ENCODE data around the gene NEURL3.
"Not testable (repeated sequence)": the region's sequence is repeated elsewhere in the genome, so short reads cannot be mapped to it uniquely, and the experiment has no call there.

NEURL3 gene

DNA sequence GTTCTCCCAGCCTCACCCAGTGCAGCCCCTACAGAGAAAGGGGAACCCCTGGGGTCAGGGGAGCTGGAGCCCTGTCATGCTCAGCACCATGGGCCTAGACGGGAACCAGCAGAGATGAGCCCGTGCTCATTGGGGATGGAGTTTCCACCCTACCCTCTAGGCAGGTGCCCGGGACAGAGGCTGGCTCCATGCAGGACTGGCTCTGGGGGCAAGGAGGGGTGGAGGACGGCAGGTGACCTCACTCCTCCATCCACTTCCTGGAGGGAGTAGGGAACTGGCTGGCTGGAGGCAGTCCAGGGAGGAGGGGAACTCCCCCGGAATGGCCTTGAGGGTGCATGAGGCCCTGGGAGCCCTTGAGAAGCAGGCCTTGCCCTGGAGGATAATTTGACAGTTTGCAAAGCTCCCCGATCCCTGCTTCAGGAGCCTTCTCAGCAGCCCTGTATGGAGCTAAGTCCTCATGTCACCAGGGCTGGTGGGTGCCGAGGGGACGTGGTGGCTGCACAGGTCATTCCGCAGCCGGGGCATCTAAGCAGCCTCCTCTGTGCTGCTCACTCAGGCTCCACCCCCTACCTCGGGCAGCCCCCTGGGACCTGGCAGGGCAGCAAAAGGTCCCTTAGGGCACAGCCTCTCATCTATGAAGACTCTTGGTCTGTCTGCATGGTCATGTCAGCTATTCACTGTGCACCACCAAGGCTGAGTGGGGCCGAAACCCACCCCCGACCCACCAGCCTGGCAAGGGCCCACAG, 2.1 kb downstream of the NEURL3 start:
- no peaks in the 10 kb centered on the region for H3K79me2 ChIP-seq (ENCODE audit: control insufficient read depth, insufficient read depth, low read length, unreplicated experiment)
- H3K27me3 ChIP-seq (ENCODE audit: insufficient read depth, low read length) = peaks cover 23% of the 10 kb centered on the region
- peaks cover 17% of the 10 kb centered on the region for H3K4me1 ChIP-seq (ENCODE audit: control insufficient read depth, insufficient read depth, low read length, unreplicated experiment)
- no peaks in the 10 kb centered on the region for H3K36me3 ChIP-seq (ENCODE audit: insufficient read depth, low read length)
- no peak overlapping the region for H2AFZ ChIP-seq (ENCODE audit: low read length, unreplicated experiment)
- no peak overlapping the region for H3K27ac ChIP-seq (ENCODE audit: low read depth, low read length)
- H3K4me3 ChIP-seq (ENCODE audit: low read depth, low read length) = no peak overlapping the region

DNA sequence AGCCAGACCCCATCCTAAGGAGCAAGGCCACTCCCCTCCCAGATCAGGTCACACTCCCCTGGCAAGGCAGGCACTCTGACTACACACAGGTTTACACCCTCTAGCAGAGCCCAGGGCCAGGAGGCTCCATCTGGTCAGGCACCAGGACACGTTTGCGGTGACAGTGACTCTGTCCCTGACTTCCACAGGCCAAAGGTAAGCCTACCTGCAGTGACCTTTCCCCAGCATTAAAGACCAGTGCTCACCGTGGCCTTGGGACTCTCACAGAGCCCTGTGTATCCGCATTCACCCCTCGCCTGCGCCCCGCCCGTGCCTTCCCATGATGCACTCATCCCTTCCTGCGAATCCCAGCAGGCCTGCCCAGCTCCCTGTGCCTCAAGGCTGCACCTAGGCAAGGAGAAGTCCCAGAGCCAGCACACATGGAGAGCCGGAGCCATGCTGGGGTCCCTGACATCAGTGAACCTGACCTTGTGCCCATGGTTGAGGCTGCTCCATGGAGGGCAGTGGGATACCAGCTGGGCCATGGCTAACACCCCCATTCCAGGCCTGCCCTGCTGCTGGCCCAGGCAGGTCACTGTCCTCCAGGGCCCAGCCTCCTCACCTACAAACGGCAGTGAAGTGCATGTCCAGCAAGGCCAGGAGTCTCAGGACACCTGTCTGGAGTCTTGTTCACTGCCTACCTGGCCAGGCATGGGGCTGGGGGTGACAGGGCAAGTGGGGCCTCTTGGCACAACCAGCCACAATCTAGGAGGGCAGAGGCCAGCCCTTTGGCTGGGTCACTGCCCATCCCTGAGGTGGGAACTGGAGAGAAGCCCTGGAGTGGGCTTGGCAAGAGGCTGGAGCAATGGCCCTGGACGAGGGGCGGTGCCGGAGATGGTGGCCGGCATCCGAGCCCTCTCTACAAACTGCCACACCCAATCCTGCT, 3.0 kb downstream of the NEURL3 start:
- H3K4me3 ChIP-seq (ENCODE audit: low read depth, low read length) = no peak overlapping the region
- peaks cover 23% of the 10 kb centered on the region for H3K27me3 ChIP-seq (ENCODE audit: insufficient read depth, low read length)
- H3K27ac ChIP-seq (ENCODE audit: low read depth, low read length) = no peak overlapping the region
- H3K4me1 ChIP-seq (ENCODE audit: control insufficient read depth, insufficient read depth, low read length, unreplicated experiment) = peaks cover 17% of the 10 kb centered on the region
- H3K79me2 ChIP-seq (ENCODE audit: control insufficient read depth, insufficient read depth, low read length, unreplicated experiment) = no peaks in the 10 kb centered on the region
- H3K36me3 ChIP-seq (ENCODE audit: insufficient read depth, low read length) = no peaks in the 10 kb centered on the region
- H2AFZ ChIP-seq (ENCODE audit: low read length, unreplicated experiment) = no peak overlapping the region

DNA sequence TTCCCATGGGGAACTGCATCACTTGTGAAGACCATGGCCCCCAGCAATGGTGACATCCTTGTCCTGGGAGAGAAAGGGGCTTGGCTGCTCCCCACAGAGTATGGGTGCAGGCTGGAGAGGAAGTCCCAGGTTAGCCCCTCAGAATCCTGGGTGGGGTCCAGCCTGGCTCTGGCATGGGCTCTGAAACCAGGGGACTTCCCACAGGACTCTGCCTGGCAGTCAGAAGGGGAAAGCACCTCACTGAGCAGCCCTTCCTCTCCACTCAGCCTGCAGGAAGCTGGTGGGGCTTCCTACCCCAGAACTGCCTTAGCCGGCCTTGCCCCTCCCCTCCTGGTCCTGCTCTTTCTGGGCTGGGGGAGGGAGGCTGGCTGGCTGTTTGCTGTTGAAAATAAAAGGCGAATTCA, 3.7 kb downstream of the NEURL3 start:
- H3K27ac ChIP-seq (ENCODE audit: low read depth, low read length) = no peak overlapping the region
- H2AFZ ChIP-seq (ENCODE audit: low read length, unreplicated experiment) = no peak overlapping the region
- peaks cover 17% of the 10 kb centered on the region for H3K4me1 ChIP-seq (ENCODE audit: control insufficient read depth, insufficient read depth, low read length, unreplicated experiment)
- no peaks in the 10 kb centered on the region for H3K36me3 ChIP-seq (ENCODE audit: insufficient read depth, low read length)
- H3K4me3 ChIP-seq (ENCODE audit: low read depth, low read length) = no peak overlapping the region
- H3K79me2 ChIP-seq (ENCODE audit: control insufficient read depth, insufficient read depth, low read length, unreplicated experiment) = no peaks in the 10 kb centered on the region
- peaks cover 23% of the 10 kb centered on the region for H3K27me3 ChIP-seq (ENCODE audit: insufficient read depth, low read length)

DNA sequence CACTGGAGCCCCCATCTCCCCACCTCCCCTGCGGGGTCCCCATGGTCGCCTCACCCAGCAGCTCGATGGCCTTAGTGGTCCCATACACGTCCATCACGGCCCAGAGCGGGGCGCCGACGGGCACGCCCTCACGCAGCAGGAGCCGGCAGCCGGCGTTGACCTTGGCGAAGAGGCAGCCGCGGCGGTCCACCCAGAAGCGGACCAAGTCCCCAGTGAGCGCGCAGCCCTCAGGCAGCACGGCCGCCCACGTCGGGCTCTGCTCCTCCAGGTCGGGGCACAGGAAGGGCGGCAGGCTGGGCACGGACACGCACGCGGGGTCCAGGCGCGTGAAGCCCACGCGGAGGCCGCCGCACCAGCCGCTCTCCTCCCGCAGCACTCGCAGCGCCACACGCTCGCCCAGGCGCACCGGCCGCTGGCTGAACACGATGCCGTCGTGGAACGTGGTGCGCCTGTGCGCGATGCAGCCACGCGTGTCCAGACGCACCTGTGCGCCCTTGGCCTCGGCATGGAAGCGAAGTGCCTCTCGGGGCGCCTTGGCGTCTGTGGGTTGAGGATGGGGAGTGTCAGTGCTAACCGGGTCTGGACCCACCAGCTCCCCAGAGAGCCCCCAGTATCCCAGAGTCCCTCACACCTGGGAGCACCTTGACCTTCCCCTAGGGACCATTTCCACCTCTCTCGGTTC, 4.6 kb downstream of the NEURL3 start:
- Histone ChIP-seq H2AFZ (ENCODE audit: low read length, unreplicated experiment) (no peak overlapping the region), H3K27ac (ENCODE audit: low read depth, low read length) (no peak overlapping the region), H3K4me1 (ENCODE audit: control insufficient read depth, insufficient read depth, low read length, unreplicated experiment) (peaks cover 12% of the 10 kb centered on the region), H3K79me2 (ENCODE audit: control insufficient read depth, insufficient read depth, low read length, unreplicated experiment) (no peaks in the 10 kb centered on the region), H3K36me3 (ENCODE audit: insufficient read depth, low read length) (no peaks in the 10 kb centered on the region), H3K27me3 (ENCODE audit: insufficient read depth, low read length) (peaks cover 32% of the 10 kb centered on the region), H3K4me3 (ENCODE audit: low read depth, low read length) (no peak overlapping the region)

DNA sequence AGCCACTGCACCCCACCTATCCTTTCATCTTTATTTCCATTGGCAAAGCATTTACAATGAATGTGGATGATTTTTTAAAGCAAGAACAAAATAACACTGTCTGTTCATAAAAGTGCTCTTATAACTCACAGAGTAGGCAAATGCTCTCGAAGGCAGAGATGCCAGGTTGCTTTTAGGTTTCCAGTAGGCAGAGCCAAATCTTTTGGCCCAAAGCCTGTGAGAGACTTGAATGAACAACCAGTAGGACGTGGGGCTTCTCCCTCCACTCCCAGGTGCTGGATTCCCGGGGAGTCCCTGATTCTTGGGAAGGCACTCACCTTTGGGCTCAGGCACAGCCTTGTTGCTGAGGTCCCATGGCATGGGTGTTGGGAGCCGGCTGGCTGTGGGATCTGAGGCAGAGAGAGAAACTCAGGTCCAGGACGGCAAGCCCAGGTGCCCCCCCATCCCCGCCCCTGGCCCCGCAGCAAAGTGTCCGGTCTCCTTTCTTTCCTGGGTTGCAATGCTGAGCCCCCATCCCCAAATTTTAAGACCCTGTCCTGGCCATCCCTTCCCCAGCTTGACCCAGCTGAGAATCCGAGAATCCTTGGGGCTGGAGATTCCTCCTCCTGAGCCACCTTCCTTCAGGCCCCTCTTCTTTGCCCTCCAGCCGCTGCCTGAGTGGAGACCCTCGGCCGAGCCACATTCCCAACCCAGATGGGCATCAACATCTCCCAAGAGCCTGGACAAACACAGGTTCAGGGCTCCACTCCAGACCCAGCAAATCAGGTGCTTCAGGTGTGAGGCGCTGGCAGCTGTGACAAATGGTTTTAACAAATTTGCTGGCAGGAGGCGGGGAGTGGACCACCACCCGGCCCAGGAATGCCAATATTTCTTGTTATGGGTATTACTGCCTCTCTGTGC, 5.8 kb downstream of the NEURL3 start:
- Histone ChIP-seq H2AFZ (ENCODE audit: low read length, unreplicated experiment) (no peak overlapping the region), H3K27ac (ENCODE audit: low read depth, low read length) (no peak overlapping the region), H3K36me3 (ENCODE audit: insufficient read depth, low read length) (no peaks in the 10 kb centered on the region), H3K4me1 (ENCODE audit: control insufficient read depth, insufficient read depth, low read length, unreplicated experiment) (peaks cover 5% of the 10 kb centered on the region), H3K79me2 (ENCODE audit: control insufficient read depth, insufficient read depth, low read length, unreplicated experiment) (no peaks in the 10 kb centered on the region), H3K27me3 (ENCODE audit: insufficient read depth, low read length) (peaks cover 42% of the 10 kb centered on the region), H3K4me3 (ENCODE audit: low read depth, low read length) (no peak overlapping the region)

DNA sequence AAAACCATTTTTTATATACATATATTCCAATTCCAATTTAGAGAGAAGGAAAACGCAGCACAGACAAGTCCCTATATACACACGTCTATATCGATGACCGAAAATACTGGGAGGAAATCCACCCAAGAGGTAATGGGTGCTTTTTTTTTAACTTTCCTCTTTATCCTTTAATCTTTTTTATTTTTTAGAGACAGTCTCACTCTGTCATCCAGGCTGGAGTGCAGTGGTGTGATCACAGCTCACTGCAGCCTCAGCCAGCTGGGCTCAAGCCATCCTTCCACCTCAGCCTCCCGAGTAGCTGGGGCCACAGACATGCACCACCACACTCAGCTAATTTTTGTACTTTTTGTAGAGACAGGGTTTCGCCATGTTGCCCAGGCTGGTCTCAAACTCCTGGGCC, 6.5 kb downstream of the NEURL3 start:
- peaks cover 45% of the 10 kb centered on the region for H3K27me3 ChIP-seq (ENCODE audit: insufficient read depth, low read length)
- not testable (repeated sequence) for H3K27ac ChIP-seq (ENCODE audit: low read depth, low read length); H3K79me2 ChIP-seq (ENCODE audit: control insufficient read depth, insufficient read depth, low read length, unreplicated experiment); H3K4me1 ChIP-seq (ENCODE audit: control insufficient read depth, insufficient read depth, low read length, unreplicated experiment); H2AFZ ChIP-seq (ENCODE audit: low read length, unreplicated experiment); H3K36me3 ChIP-seq (ENCODE audit: insufficient read depth, low read length); H3K4me3 ChIP-seq (ENCODE audit: low read depth, low read length)

DNA sequence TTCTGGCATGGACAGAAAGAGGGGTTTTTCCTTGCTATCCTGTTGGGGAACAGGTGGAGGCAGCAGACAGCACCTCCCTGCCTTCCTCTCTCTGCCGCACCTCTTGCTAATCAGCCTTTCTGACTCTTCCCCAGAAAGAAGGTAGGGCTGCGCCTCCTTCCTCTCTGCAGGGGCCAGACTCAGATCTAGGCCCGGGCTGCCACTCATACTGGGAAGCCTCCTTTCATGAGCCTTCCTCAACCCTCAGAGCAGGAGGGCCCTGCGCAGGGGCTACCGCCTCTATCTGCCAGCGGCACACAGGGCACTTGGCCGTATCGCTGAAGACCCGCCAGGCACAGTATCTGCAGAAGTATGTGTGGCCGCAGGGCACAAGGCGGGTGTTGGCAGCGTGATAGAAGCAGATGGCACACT, 7.1 kb downstream of the NEURL3 start:
- Histone ChIP-seq H3K27me3 (ENCODE audit: insufficient read depth, low read length) (peaks cover 45% of the 10 kb centered on the region), H3K4me3 (ENCODE audit: low read depth, low read length) (no peak overlapping the region), H3K27ac (ENCODE audit: low read depth, low read length) (no peak overlapping the region), H2AFZ (ENCODE audit: low read length, unreplicated experiment) (no peak overlapping the region), H3K79me2 (ENCODE audit: control insufficient read depth, insufficient read depth, low read length, unreplicated experiment) (no peaks in the 10 kb centered on the region), H3K36me3 (ENCODE audit: insufficient read depth, low read length) (no peaks in the 10 kb centered on the region), H3K4me1 (ENCODE audit: control insufficient read depth, insufficient read depth, low read length, unreplicated experiment) (peaks cover 5% of the 10 kb centered on the region)

DNA sequence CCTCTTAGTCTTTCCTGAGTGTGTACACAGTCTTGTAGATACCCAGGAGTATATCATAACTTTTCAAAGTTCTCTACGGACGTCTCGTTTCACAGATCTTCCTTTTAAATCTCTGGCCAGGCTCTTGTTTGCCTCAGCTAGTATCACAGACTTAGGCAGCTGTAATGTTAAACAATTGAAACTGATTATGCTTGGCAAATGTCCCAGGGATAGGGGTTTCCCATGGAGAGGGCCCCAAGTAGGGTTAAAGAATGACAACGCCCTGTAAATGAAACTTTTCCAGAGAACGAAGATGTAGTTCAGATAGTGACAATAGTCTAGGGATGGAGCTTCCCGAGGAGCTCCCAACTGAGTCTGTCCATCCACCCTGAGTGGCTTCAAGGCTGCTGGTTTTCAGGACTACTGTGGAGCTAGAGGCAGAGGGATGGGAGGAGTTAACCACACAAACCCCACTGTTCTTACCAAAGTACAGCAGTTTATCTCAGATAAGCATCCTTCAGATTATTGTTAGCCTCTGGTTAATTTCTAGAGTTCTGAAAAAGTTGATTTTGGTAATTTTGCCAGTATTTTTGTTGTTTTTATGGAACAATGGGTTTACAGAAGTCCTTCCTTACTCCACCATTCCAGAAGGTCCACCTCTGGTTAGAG, 9.1 kb downstream of the NEURL3 start:
- no peaks in the 10 kb centered on the region for H3K36me3 ChIP-seq (ENCODE audit: insufficient read depth, low read length)
- no peak overlapping the region for H2AFZ ChIP-seq (ENCODE audit: low read length, unreplicated experiment)
- H3K79me2 ChIP-seq (ENCODE audit: control insufficient read depth, insufficient read depth, low read length, unreplicated experiment) = no peaks in the 10 kb centered on the region
- H3K27ac ChIP-seq (ENCODE audit: low read depth, low read length) = no peak overlapping the region
- no peaks in the 10 kb centered on the region for H3K4me1 ChIP-seq (ENCODE audit: control insufficient read depth, insufficient read depth, low read length, unreplicated experiment)
- peaks cover 46% of the 10 kb centered on the region for H3K27me3 ChIP-seq (ENCODE audit: insufficient read depth, low read length)
- no peak overlapping the region for H3K4me3 ChIP-seq (ENCODE audit: low read depth, low read length)

DNA sequence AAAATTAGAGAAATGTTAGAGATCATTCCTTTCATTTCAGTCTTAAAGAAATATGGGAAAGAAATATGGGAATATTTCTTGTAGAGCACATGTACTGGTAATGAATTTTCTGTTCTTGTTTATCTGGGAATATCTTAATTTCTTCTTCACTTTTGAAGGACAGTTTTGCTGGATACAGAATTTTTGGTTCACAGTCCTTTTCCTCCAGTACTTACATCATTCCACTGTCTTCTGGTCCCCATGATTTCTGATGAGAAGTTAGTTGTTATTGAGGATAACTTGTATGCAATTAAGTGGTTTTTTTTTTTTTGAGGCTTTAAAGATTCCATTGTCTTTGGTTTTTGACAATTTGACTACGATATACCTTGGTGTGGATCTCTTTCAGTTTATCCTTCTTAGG, 11.0 kb downstream of the NEURL3 start:
- Histone ChIP-seq H2AFZ (ENCODE audit: low read length, unreplicated experiment) (no peak overlapping the region), H3K36me3 (ENCODE audit: insufficient read depth, low read length) (no peaks in the 10 kb centered on the region), H3K27ac (ENCODE audit: low read depth, low read length) (no peak overlapping the region), H3K27me3 (ENCODE audit: insufficient read depth, low read length) (peaks cover 28% of the 10 kb centered on the region), H3K4me3 (ENCODE audit: low read depth, low read length) (no peak overlapping the region), H3K4me1 (ENCODE audit: control insufficient read depth, insufficient read depth, low read length, unreplicated experiment) (no peaks in the 10 kb centered on the region), H3K79me2 (ENCODE audit: control insufficient read depth, insufficient read depth, low read length, unreplicated experiment) (no peaks in the 10 kb centered on the region)
